ENCODE measurements around the gene GRID1. TPM values are rescaled to one million over a fixed set of nuclear protein-coding genes. Genes with fewer than 3 reads are reported as not detected.

GRID1 gene
- total RNA-seq, 4 donors from 2014 or later, result 0.88 to 7.3 (median 4.1) TPM

GRCh38 chr10:86182595-86182994 lies 184.0 kb downstream of the GRID1 start:
- Histone ChIP-seq H3K27me3 (no peaks in the 10 kb centered on the region), H3K4me3 (no peak overlapping the region), H3K4me1 (no peaks in the 10 kb centered on the region), H3K9me3 (no peaks in the 10 kb centered on the region), H3K36me3 (no peaks in the 10 kb centered on the region), H3K27ac (no peak overlapping the region)
- TF ChIP-seq POLR2A (IDR thresholded peaks at IDR 0.05) (no peak), CTCF (IDR thresholded peaks at IDR 0.05) (no peak)
- no peak for DNase-seq
- intact Hi-C loops (cut with DNase I; ENCODE audit: low total_unique reads), result no loop called here

GRCh38 chr10:86182150-86182549 lies 184.4 kb downstream of the GRID1 start:
- H3K27me3 ChIP-seq, result no peaks in the 10 kb centered on the region
- H3K9me3 ChIP-seq, result no peaks in the 10 kb centered on the region
- no peaks in the 10 kb centered on the region for H3K36me3 ChIP-seq
- no peak overlapping the region for H3K27ac ChIP-seq
- TF ChIP-seq POLR2A (IDR thresholded peaks at IDR 0.05) (no peak), CTCF (IDR thresholded peaks at IDR 0.05) (no peak)
- H3K4me3 ChIP-seq, result no peak overlapping the region
- no peak for DNase-seq
- intact Hi-C loops (cut with DNase I; ENCODE audit: low total_unique reads), result no loop called here
- H3K4me1 ChIP-seq, result no peaks in the 10 kb centered on the region

- Histone ChIP-seq H3K27ac (no peak overlapping the region), H3K9me3 (no peaks in the 10 kb centered on the region), H3K4me1 (no peaks in the 10 kb centered on the region), H3K4me3 (no peak overlapping the region), H3K27me3 (no peaks in the 10 kb centered on the region), H3K36me3 (no peaks in the 10 kb centered on the region)
- intact Hi-C loops (cut with DNase I; ENCODE audit: low total_unique reads), result no loop called here
- TF ChIP-seq CTCF (IDR thresholded peaks at IDR 0.05) (no peak), POLR2A (IDR thresholded peaks at IDR 0.05) (no peak)
- DNase-seq, result no peak
Measured at GRCh38 chr10:86180861-86181260, 185.7 kb downstream of the GRID1 start.

- H3K27ac ChIP-seq, result no peak overlapping the region
- H3K4me1 ChIP-seq, result no peaks in the 10 kb centered on the region
- intact Hi-C loops (cut with DNase I; ENCODE audit: low total_unique reads), result no loop called here
- DNase-seq, result no peak
- H3K4me3 ChIP-seq, result no peak overlapping the region
- no peaks in the 10 kb centered on the region for H3K27me3 ChIP-seq
- H3K36me3 ChIP-seq, result no peaks in the 10 kb centered on the region
- H3K9me3 ChIP-seq, result no peaks in the 10 kb centered on the region
- TF ChIP-seq CTCF (IDR thresholded peaks at IDR 0.05) (no peak), POLR2A (IDR thresholded peaks at IDR 0.05) (no peak)
Measured at GRCh38 chr10:86179961-86180360, 186.6 kb downstream of the GRID1 start.

- Histone ChIP-seq H3K4me3 (no peak overlapping the region), H3K9me3 (no peaks in the 10 kb centered on the region), H3K27ac (no peak overlapping the region), H3K4me1 (no peaks in the 10 kb centered on the region), H3K36me3 (no peaks in the 10 kb centered on the region), H3K27me3 (no peaks in the 10 kb centered on the region)
- intact Hi-C loops (cut with DNase I; ENCODE audit: low total_unique reads), result no loop called here
- no peak for DNase-seq
- TF ChIP-seq POLR2A (IDR thresholded peaks at IDR 0.05) (no peak), CTCF (IDR thresholded peaks at IDR 0.05) (no peak)
Measured at GRCh38 chr10:86179153-86179524, 187.5 kb downstream of the GRID1 start.
